Endodermal cell (in vitro differentiated cells): ENCODE results near the gene FBXW9. TPM values are rescaled to one million over a fixed set of nuclear protein-coding genes. Genes with fewer than 3 reads are reported as not detected.
"Not testable (repeated sequence)": the region's sequence is repeated elsewhere in the genome, so short reads cannot be mapped to it uniquely, and the experiment has no call there.

ENCODE experiments used
- DNase-seq: peaks from one replicate; pipeline ENCODE4 v3.0.0-alpha.2; 2017
- H3K27ac ChIP-seq: 2 replicates; pipeline ENCODE4 v1.5.1; 2013; ENCODE audit warnings: mild to moderate bottlenecking, low read depth, low read length, moderate library complexity
- H3K27me3 ChIP-seq: 2 replicates; pipeline ENCODE4 v1.6.1; 2013; ENCODE audit warnings: mild to moderate bottlenecking, low read length, moderate library complexity; ENCODE audit not compliant: insufficient read depth, control insufficient read depth, poor library complexity, severe bottlenecking
- H3K36me3 ChIP-seq: 2 replicates; pipeline ENCODE4 v1.7.0; 2013; ENCODE audit warnings: mild to moderate bottlenecking, low read length, moderate library complexity; ENCODE audit not compliant: control insufficient read depth, insufficient read depth
- H3K4me1 ChIP-seq: one replicate; pipeline ENCODE4 v1.7.0; 2013; ENCODE audit warnings: low read length; ENCODE audit not compliant: control insufficient read depth, insufficient read depth
- H3K4me3 ChIP-seq: 2 replicates; pipeline ENCODE4 v1.5.1; 2013; ENCODE audit warnings: mild to moderate bottlenecking, low read length, moderate library complexity
- H3K9ac ChIP-seq: 2 replicates; pipeline ENCODE4 v1.6.1; 2013; ENCODE audit warnings: mild to moderate bottlenecking, low read length, moderate library complexity; ENCODE audit not compliant: poor library complexity, severe bottlenecking; ENCODE audit errors: extremely low read depth
- H3K9me3 ChIP-seq: 2 replicates; pipeline ENCODE4 v1.6.1; 2013; ENCODE audit warnings: mild to moderate bottlenecking, low read length, moderate library complexity; ENCODE audit not compliant: control insufficient read depth
- H3K27ac Mint-ChIP-seq: 2 replicates; pipeline ENCODE4 v1.8.0; 2020; ENCODE audit warnings: mixed read lengths
- H3K27me3 Mint-ChIP-seq: 2 replicates; pipeline ENCODE4 v1.8.0; 2021; ENCODE audit warnings: mild to moderate bottlenecking, mixed read lengths; ENCODE audit not compliant: insufficient read depth
- H3K36me3 Mint-ChIP-seq: 2 replicates; pipeline ENCODE4 v1.8.0; 2020; ENCODE audit warnings: low read depth, mixed read lengths
- H3K4me1 Mint-ChIP-seq: 2 replicates; pipeline ENCODE4 v1.8.0; 2020; ENCODE audit warnings: mixed read lengths
- H3K4me3 Mint-ChIP-seq: 2 replicates; pipeline ENCODE4 v1.8.0; 2020; ENCODE audit warnings: mild to moderate bottlenecking, moderate library complexity, mixed read lengths
- H3K9me3 Mint-ChIP-seq: 2 replicates; pipeline ENCODE4 v1.8.0; 2020; ENCODE audit warnings: mild to moderate bottlenecking, mixed read lengths
- CTCF ChIP-seq: fragments of 200-600 bp; sonication (generic); conservative IDR thresholded peaks from 2 replicates; pipeline ENCODE4 v1.5.0; 2021; ENCODE audit warnings: antibody characterized with exemption, mild to moderate bottlenecking
- WGBS, 2 experiments: methylation state at CpG; one replicate each; pipeline versions ENCODE4 v1.1.5 to v1.1.7; 2013; ENCODE audit warnings: missing lambda C conversion rate in 2 of 2, mixed read lengths in 1 of 2; ENCODE audit not compliant: insufficient coverage in 1 of 2, insufficient read length in 1 of 2; 5-methylcytosine and 5-hydroxymethylcytosine counted together
- total RNA-seq, 2 donors: library from RNA; stranded (reverse); fragmentation: NEBNext Ultra II Directional in 1 of 2; extraction: Animal tissue kit (Norgen Biotek cat#: 25700) in 1 of 2; gene quantifications; 2 replicates in 1 of 2; 3 replicates in 1 of 2; pipeline ENCODE4 v1.2.1, GENCODE V29; 2021

The FBXW9 gene
- total RNA-seq, 2 donors from 2014 or later: 12.6 to 14.7 TPM

GRCh38 chr19:12646551-12646950 lies 49.9 kb downstream of the FBXW9 start:
- Mint-ChIP-seq H3K4me1 (no peaks in the 10 kb centered on the region), H3K27me3 (no peaks in the 10 kb centered on the region), H3K36me3 (peaks cover 33% of the 10 kb centered on the region), H3K4me3 (no peak overlapping the region), H3K27ac (no peak overlapping the region), H3K9me3 (peaks cover 1% of the 10 kb centered on the region)
- no peaks in the 10 kb centered on the region for H3K4me1 ChIP-seq
- H3K27ac ChIP-seq: no peak overlapping the region
- WGBS, 2 experiments: 91 to 94% methylated on average over 7 to 10 of the region's 10 CpGs
- H3K9me3 ChIP-seq: no peaks in the 10 kb centered on the region
- TF ChIP-seq CTCF: no peak
- H3K4me3 ChIP-seq: no peak overlapping the region
- H3K9ac ChIP-seq: no peak overlapping the region
- no peak for DNase-seq
- no peaks in the 10 kb centered on the region for H3K36me3 ChIP-seq
- H3K27me3 ChIP-seq: no peaks in the 10 kb centered on the region

GRCh38 chr19:12643716-12644115 lies 52.7 kb downstream of the FBXW9 start:
- not testable (repeated sequence) for H3K4me3 ChIP-seq, H3K27me3 ChIP-seq, H3K27ac ChIP-seq, H3K9me3 Mint-ChIP-seq, H3K27ac Mint-ChIP-seq, H3K4me1 Mint-ChIP-seq, H3K9ac ChIP-seq, H3K4me1 ChIP-seq, H3K9me3 ChIP-seq, H3K36me3 ChIP-seq, DNase-seq, H3K4me3 Mint-ChIP-seq
- Mint-ChIP-seq H3K27me3 (peaks cover 10% of the 10 kb centered on the region), H3K36me3 (peaks cover 16% of the 10 kb centered on the region)
- 92 to 95% methylated on average over 4 to 14 of the region's 14 CpGs for WGBS, 2 experiments

GRCh38 chr19:12642506-12642905 lies 53.9 kb downstream of the FBXW9 start:
- no peak overlapping the region for H3K27ac Mint-ChIP-seq
- H3K27me3 Mint-ChIP-seq: peaks cover 10% of the 10 kb centered on the region
- 90 to 98% methylated on average over 10 to 26 of the region's 26 CpGs for WGBS, 2 experiments
- Histone ChIP-seq H3K27me3 (no peaks in the 10 kb centered on the region), H3K4me3 (no peak overlapping the region), H3K36me3 (no peaks in the 10 kb centered on the region), H3K27ac (no peak overlapping the region), H3K9ac (no peak overlapping the region), H3K4me1 (no peaks in the 10 kb centered on the region), H3K9me3 (no peaks in the 10 kb centered on the region)
- H3K4me1 Mint-ChIP-seq: no peaks in the 10 kb centered on the region
- TF ChIP-seq CTCF: no peak
- H3K9me3 Mint-ChIP-seq: peaks cover 9% of the 10 kb centered on the region
- DNase-seq: no peak
- H3K36me3 Mint-ChIP-seq: peaks cover 11% of the 10 kb centered on the region
- no peak overlapping the region for H3K4me3 Mint-ChIP-seq

GRCh38 chr19:12641456-12641855 lies 55.0 kb downstream of the FBXW9 start:
- no peaks in the 10 kb centered on the region for H3K9me3 ChIP-seq
- Mint-ChIP-seq H3K27me3 (peaks cover 10% of the 10 kb centered on the region), H3K4me1 (no peaks in the 10 kb centered on the region), H3K9me3 (peaks cover 9% of the 10 kb centered on the region), H3K27ac (no peak overlapping the region), H3K36me3 (peaks cover 11% of the 10 kb centered on the region), H3K4me3 (no peak overlapping the region)
- TF ChIP-seq CTCF: no peak
- no peaks in the 10 kb centered on the region for H3K27me3 ChIP-seq
- no peak for DNase-seq
- no peak overlapping the region for H3K27ac ChIP-seq
- H3K4me3 ChIP-seq: no peak overlapping the region
- no peak overlapping the region for H3K9ac ChIP-seq
- WGBS, 2 experiments: 88 to 89% methylated on average over 13 of the region's 13 CpGs
- H3K36me3 ChIP-seq: no peaks in the 10 kb centered on the region
- no peaks in the 10 kb centered on the region for H3K4me1 ChIP-seq
